Measurements from ENCODE around the gene RPN2.

RPN2 gene

DNA sequence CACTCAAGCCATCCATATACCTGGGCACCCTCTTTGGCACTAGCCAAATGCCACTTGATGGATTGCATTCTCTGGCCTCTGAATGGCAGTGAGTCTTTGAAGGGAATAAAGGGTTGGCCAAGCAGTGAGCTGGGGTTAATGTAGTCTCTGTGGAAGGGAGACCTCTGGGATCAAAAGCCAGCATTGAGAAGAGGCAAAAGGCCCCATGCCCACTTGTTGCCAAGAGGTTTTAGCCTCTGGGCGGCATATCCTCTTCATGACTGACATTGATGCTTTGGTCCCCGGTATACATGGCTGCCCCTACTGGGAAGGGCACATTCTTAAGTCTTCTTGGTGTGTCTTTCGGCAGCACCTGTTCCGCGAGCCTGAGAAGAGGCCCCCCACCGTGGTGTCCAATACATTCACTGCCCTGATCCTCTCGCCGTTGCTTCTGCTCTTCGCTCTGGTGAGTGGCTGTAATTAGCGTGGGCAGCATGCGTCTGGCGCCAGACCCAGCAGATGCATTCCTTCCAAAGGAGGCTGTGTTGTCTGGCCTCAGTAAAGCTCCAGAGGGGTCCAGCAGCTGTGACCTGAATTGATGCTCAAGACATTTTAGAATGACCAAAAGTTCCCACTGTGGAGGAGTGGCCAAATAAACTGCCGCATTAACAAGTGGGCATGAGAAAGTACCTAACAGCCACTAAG is 53.0 kb downstream of the RPN2 start:
- peak; percentile 29; the same call in 1 of the 3 replicates for ATAC-seq
- TF ChIP-seq TCF4 (CRISPR knock-in tag; IDR thresholded peaks at IDR 0.05; ENCODE audit: borderline replicate concordance) (peak; percentile 32; the same call in 1 of the 2 replicates), RARB (CRISPR knock-in tag; IDR thresholded peaks at IDR 0.05) (no peak)

DNA sequence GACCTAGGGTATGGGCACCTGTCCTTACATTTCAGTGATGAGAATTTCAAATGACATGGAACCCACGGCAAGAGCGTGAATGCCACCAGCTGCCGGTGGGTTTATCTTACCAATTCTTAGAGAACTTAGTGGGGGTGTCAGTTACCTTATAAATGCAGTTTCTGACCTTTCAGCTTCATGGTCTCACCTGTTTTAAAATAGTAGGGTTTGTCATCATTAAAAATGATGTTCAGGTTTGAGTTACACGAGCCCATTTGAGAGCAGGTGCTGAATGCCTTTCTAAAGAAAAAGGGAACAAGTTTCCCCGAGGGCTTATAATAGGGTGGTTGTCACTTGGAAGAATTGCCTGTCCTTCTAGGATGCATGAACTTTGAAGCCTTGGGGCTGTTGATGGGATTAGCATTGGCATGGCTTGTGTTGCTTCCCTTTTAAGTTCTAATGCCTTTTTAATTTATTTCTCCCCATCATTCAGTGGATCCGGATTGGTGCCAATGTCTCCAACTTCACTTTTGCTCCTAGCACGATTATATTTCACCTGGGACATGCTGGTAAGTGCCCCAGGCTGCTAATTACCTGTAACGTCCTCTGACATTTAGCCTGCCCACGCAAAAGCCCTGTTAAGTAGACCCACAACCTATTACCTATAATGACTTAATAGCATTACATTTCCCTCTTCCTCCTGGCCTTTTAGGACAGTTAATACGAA is 54.6 kb downstream of the RPN2 start:
- TF ChIP-seq OSR1 (CRISPR knock-in tag; IDR thresholded peaks at IDR 0.05) (no peak), ISL1 (CRISPR knock-in tag; IDR thresholded peaks at IDR 0.05) (no peak), ZNF70 (CRISPR knock-in tag; IDR thresholded peaks at IDR 0.05) (no peak), ZC3H10 (CRISPR knock-in tag; IDR thresholded peaks at IDR 0.05) (no peak), RARB (CRISPR knock-in tag; IDR thresholded peaks at IDR 0.05) (no peak), CSDC2 (CRISPR knock-in tag; IDR thresholded peaks at IDR 0.05) (no peak)
- TF ChIP-seq, protein P1, sequence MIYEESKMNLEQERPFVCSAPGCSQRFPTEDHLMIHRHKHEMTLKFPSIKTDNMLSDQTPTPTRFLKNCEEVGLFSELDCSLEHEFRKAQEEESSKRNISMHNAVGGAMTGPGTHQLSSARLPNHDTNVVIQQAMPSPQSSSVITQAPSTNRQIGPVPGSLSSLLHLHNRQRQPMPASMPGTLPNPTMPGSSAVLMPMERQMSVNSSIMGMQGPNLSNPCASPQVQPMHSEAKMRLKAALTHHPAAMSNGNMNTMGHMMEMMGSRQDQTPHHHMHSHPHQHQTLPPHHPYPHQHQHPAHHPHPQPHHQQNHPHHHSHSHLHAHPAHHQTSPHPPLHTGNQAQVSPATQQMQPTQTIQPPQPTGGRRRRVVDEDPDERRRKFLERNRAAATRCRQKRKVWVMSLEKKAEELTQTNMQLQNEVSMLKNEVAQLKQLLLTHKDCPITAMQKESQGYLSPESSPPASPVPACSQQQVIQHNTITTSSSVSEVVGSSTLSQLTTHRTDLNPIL (CRISPR knock-in tag; IDR thresholded peaks at IDR 0.05; ENCODE audit: low read depth), result no peak
- TF ChIP-seq, protein P2, sequence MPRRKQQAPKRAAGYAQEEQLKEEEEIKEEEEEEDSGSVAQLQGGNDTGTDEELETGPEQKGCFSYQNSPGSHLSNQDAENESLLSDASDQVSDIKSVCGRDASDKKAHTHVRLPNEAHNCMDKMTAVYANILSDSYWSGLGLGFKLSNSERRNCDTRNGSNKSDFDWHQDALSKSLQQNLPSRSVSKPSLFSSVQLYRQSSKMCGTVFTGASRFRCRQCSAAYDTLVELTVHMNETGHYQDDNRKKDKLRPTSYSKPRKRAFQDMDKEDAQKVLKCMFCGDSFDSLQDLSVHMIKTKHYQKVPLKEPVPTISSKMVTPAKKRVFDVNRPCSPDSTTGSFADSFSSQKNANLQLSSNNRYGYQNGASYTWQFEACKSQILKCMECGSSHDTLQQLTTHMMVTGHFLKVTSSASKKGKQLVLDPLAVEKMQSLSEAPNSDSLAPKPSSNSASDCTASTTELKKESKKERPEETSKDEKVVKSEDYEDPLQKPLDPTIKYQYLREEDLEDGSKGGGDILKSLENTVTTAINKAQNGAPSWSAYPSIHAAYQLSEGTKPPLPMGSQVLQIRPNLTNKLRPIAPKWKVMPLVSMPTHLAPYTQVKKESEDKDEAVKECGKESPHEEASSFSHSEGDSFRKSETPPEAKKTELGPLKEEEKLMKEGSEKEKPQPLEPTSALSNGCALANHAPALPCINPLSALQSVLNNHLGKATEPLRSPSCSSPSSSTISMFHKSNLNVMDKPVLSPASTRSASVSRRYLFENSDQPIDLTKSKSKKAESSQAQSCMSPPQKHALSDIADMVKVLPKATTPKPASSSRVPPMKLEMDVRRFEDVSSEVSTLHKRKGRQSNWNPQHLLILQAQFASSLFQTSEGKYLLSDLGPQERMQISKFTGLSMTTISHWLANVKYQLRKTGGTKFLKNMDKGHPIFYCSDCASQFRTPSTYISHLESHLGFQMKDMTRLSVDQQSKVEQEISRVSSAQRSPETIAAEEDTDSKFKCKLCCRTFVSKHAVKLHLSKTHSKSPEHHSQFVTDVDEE (CRISPR knock-in tag; IDR thresholded peaks at IDR 0.05), result no peak
- ATAC-seq, result no peak

DNA sequence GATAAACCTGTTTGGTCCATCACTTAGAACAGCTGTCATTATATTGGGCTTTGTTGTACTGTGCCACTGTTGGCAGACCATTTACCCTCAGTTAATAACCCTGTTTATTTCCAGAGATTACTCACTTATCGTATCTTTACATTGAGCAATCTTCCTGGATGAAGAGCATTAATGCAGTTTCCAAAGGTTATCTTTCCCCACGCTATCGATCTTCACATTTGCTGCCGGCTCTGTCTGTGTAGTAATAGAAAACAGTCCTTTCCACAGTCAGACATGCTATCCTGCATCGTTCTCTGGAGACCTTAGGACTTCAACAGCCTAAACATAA is 55.1 kb downstream of the RPN2 start:
- peak; percentile 36; the same call in 1 of the 3 replicates for ATAC-seq
- TF ChIP-seq TCF4 (CRISPR knock-in tag; IDR thresholded peaks at IDR 0.05; ENCODE audit: borderline replicate concordance), result peak; percentile 74
- TF ChIP-seq, protein P3, sequence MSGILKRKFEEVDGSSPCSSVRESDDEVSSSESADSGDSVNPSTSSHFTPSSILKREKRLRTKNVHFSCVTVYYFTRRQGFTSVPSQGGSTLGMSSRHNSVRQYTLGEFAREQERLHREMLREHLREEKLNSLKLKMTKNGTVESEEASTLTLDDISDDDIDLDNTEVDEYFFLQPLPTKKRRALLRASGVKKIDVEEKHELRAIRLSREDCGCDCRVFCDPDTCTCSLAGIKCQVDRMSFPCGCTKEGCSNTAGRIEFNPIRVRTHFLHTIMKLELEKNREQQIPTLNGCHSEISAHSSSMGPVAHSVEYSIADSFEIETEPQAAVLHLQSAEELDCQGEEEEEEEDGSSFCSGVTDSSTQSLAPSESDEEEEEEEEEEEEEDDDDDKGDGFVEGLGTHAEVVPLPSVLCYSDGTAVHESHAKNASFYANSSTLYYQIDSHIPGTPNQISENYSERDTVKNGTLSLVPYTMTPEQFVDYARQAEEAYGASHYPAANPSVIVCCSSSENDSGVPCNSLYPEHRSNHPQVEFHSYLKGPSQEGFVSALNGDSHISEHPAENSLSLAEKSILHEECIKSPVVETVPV (CRISPR knock-in tag; IDR thresholded peaks at IDR 0.05), result peak; percentile 78
- TF ChIP-seq, protein P2 (CRISPR knock-in tag; IDR thresholded peaks at IDR 0.05), result peak; percentile 86
- TF ChIP-seq ZNF8 (CRISPR knock-in tag; IDR thresholded peaks at IDR 0.05), result 0 out of 2 replicates have a peak, but pooled peaks have one; percentile 7
- peak; percentile 16; the same call in 1 of the 2 replicates for TF ChIP-seq ZNF70 (CRISPR knock-in tag; IDR thresholded peaks at IDR 0.05)
- TF ChIP-seq ISL1 (CRISPR knock-in tag; IDR thresholded peaks at IDR 0.05), result no peak

DNA sequence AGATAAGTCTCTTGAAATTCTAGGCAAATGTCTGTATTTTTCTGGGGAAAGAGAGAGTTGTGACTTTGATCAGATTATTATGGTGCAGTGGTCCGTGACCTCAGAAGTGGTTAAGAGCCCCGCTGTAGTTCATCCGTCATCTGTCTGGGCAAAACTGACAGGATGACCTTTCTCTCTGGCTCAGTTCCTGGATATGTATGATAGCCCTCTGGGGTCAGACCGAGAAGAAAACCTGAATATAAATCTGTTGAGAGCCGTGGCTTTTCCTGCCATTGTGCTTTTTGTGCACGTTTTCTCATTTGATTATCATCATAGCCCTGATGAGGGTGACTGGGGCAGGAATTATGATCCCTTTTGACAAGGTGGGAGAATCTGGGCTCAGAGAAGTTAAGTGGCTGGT is 55.9 kb downstream of the RPN2 start:
- no peak for TF ChIP-seq TCF4 (CRISPR knock-in tag; IDR thresholded peaks at IDR 0.05; ENCODE audit: borderline replicate concordance)
- TF ChIP-seq, protein P2 (CRISPR knock-in tag; IDR thresholded peaks at IDR 0.05), result peak; percentile 43; the same call in 1 of the 2 replicates
- TF ChIP-seq CSDC2 (CRISPR knock-in tag; IDR thresholded peaks at IDR 0.05), result no peak
- no peak for TF ChIP-seq ZFP3 (CRISPR knock-in tag; IDR thresholded peaks at IDR 0.05)
- TF ChIP-seq SNAI2 (CRISPR knock-in tag; IDR thresholded peaks at IDR 0.05), result no peak
- no peak for TF ChIP-seq PPARA (CRISPR knock-in tag; IDR thresholded peaks at IDR 0.05; ENCODE audit: borderline replicate concordance)
- ATAC-seq, result no peak

All from SK-N-SH treated with all-trans-retinoic acid at 6 μM for 48 hours (cell line).